Measurements from ENCODE around the gene IL22RA2. TPM values are rescaled to one million over a fixed set of nuclear protein-coding genes. Genes with fewer than 3 reads are reported as not detected.
"Not testable (repeated sequence)": the region's sequence is repeated elsewhere in the genome, so short reads cannot be mapped to it uniquely, and the experiment has no call there.

Gene IL22RA2
- total RNA-seq, 1 donor from 2014 or later, result not detected

GRCh38 chr6:137116807-137117206, 56.6 kb downstream of the IL22RA2 start:
- FAIRE-seq (no peak), DNase-seq (ENCODE audit: low read depth) (no peak)
- TF ChIP-seq CTCF (IDR thresholded peaks at IDR 0.05; ENCODE audit: insufficient read depth, low read length, severe bottlenecking), result no peak
- H3K4me3 ChIP-seq (ENCODE audit: low read depth, low read length), result no peak overlapping the region
- H3K36me3 ChIP-seq (ENCODE audit: control insufficient read depth, insufficient read depth, low read length), result no peaks in the 10 kb centered on the region
- H3K27me3 ChIP-seq (ENCODE audit: control insufficient read depth, insufficient read depth, low read length), result no peaks in the 10 kb centered on the region

GRCh38 chr6:137115658-137116057, 57.8 kb downstream of the IL22RA2 start:
- DNase-seq (ENCODE audit: low read depth), result no peak
- no peak for FAIRE-seq
- H3K27me3 ChIP-seq (ENCODE audit: control insufficient read depth, insufficient read depth, low read length), result no peaks in the 10 kb centered on the region
- no peaks in the 10 kb centered on the region for H3K36me3 ChIP-seq (ENCODE audit: control insufficient read depth, insufficient read depth, low read length)
- no peak for TF ChIP-seq CTCF (IDR thresholded peaks at IDR 0.05; ENCODE audit: insufficient read depth, low read length, severe bottlenecking)
- no peak overlapping the region for H3K4me3 ChIP-seq (ENCODE audit: low read depth, low read length)

- no peak for TF ChIP-seq CTCF (IDR thresholded peaks at IDR 0.05; ENCODE audit: insufficient read depth, low read length, severe bottlenecking)
- Histone ChIP-seq H3K4me3 (ENCODE audit: low read depth, low read length) (no peak overlapping the region), H3K27me3 (ENCODE audit: control insufficient read depth, insufficient read depth, low read length) (no peaks in the 10 kb centered on the region), H3K36me3 (ENCODE audit: control insufficient read depth, insufficient read depth, low read length) (no peaks in the 10 kb centered on the region)
- peak; percentile 72 for FAIRE-seq
- peak; percentile 75 for DNase-seq (ENCODE audit: low read depth)
These were observed 61.4 kb downstream of the IL22RA2 start for GRCh38 chr6:137112067-137112355.

- no peak for TF ChIP-seq CTCF (IDR thresholded peaks at IDR 0.05; ENCODE audit: insufficient read depth, low read length, severe bottlenecking)
These were observed 62.0 kb downstream of the IL22RA2 start for GRCh38 chr6:137111296-137112066.

GRCh38 chr6:137107767-137108105, 65.7 kb downstream of the IL22RA2 start:
- Histone ChIP-seq H3K4me3 (ENCODE audit: low read depth, low read length) (no peak overlapping the region), H3K27me3 (ENCODE audit: control insufficient read depth, insufficient read depth, low read length) (no peaks in the 10 kb centered on the region), H3K36me3 (ENCODE audit: control insufficient read depth, insufficient read depth, low read length) (no peaks in the 10 kb centered on the region)
- FAIRE-seq, result no peak
- no peak for TF ChIP-seq CTCF (IDR thresholded peaks at IDR 0.05; ENCODE audit: insufficient read depth, low read length, severe bottlenecking)
- DNase-seq (ENCODE audit: low read depth), result no peak

More at GRCh38 chr6:137111296-137112066, 62.0 kb downstream of the IL22RA2 start:
- DNase-seq (ENCODE audit: low read depth) (peak; percentile 16), FAIRE-seq (peak; percentile 60)
- no peaks in the 10 kb centered on the region for H3K36me3 ChIP-seq (ENCODE audit: control insufficient read depth, insufficient read depth, low read length)
- H3K27me3 ChIP-seq (ENCODE audit: control insufficient read depth, insufficient read depth, low read length), result no peaks in the 10 kb centered on the region
- no peak overlapping the region for H3K4me3 ChIP-seq (ENCODE audit: low read depth, low read length)

- H3K36me3 ChIP-seq (ENCODE audit: control insufficient read depth, insufficient read depth, low read length); FAIRE-seq; H3K4me3 ChIP-seq (ENCODE audit: low read depth, low read length); DNase-seq (ENCODE audit: low read depth); H3K27me3 ChIP-seq (ENCODE audit: control insufficient read depth, insufficient read depth, low read length): not testable (repeated sequence)
These were observed 66.2 kb downstream of the IL22RA2 start for GRCh38 chr6:137107047-137107766.
